Measurements from ENCODE around the gene RASA3.
"Not testable (repeated sequence)": the region's sequence is repeated elsewhere in the genome, so short reads cannot be mapped to it uniquely, and the experiment has no call there.

GRCh38 chr13:113988859-113989258 is 143.6 kb downstream of the RASA3 start:
- TF ChIP-seq CTCF (conservative IDR thresholded peaks at IDR 0.05; ENCODE audit: low read depth, low read length); EZH2phosphoT487 (IDR thresholded peaks at IDR 0.05; ENCODE audit: borderline replicate concordance, low read length); EZH2 (IDR thresholded peaks at IDR 0.05; ENCODE audit: low read length, unreplicated experiment): not testable (repeated sequence)
